K562 (cell line): ENCODE measurements around the gene VPS9D1. TPM values are rescaled to one million over a fixed set of nuclear protein-coding genes. Genes with fewer than 3 reads are reported as not detected.

ENCODE experiments used
- MGA ChIP-seq: fragments of 450-650 bp; IDR thresholded peaks from 2 replicates; pipeline ENCODE4 v1.6.1; 2016; ENCODE audit warnings: mild to moderate bottlenecking, moderate library complexity
- ZNF12 ChIP-seq: sonication (generic); formaldehyde crosslinking; IDR thresholded peaks from 2 replicates; pipeline ENCODE4 v1.4.0; 2020; ENCODE audit warnings: mild to moderate bottlenecking, missing genetic modification reagents
- polyA plus RNA-seq, 8 experiments: library from polyadenylated mRNA; depleted of rRNA in 4 of 8; stranded (reverse) in 5 of 8; unstranded in 3 of 8; fragments of >200 nt; fragmentation: Nextera tagmentation in 2 of 8; fragmentation: Illumina TruSeq in 1 of 8; extraction: Ambion mirVana in 2 of 8; extraction: Trizol in 1 of 8; gene quantifications; 2 replicates each; pipeline versions ENCODE4 v1.2.1 to v1.2.3, GENCODE V29; 2011 to 2014; ENCODE audit warnings: inconsistent platforms in 1 of 8, missing spikeins in 1 of 8
- total RNA-seq, 7 experiments: library from RNA; depleted of rRNA in 6 of 7; stranded (reverse); fragments of >200 nt in 6 of 7; fragmentation: Illumina TruSeq in 2 of 7; extraction: Trizol in 2 of 7; gene quantifications; 2 replicates each; pipeline versions ENCODE4 v1.2.1 to v1.2.3, GENCODE V29; 2011 to 2021; ENCODE audit warnings: low replicate concordance in 1 of 7
- TF ChIP-seq, protein P1 (sequence below): IDR thresholded peaks from 2 replicates; pipeline ENCODE4 v1.6.1; 2011; ENCODE audit not compliant: insufficient read length; ENCODE audit errors: extremely low read depth

VPS9D1 gene
- total and polyA plus RNA-seq, 9 of the 15 experiments (the other 6 are each of a cell fraction or from before 2014, with no cell fraction given): 0.33 to 3.1 (median 1.1) TPM

- TF ChIP-seq MGA (no peak), ZNF12 (no peak)
- TF ChIP-seq, protein P1, sequence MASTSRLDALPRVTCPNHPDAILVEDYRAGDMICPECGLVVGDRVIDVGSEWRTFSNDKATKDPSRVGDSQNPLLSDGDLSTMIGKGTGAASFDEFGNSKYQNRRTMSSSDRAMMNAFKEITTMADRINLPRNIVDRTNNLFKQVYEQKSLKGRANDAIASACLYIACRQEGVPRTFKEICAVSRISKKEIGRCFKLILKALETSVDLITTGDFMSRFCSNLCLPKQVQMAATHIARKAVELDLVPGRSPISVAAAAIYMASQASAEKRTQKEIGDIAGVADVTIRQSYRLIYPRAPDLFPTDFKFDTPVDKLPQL: no peak
Observed at GRCh38 chr16:89696670-89697128, 24.0 kb downstream of the VPS9D1 start (continued).
